ENCODE measurements around the gene COL11A2. TPM values are rescaled to one million over a fixed set of nuclear protein-coding genes. Genes with fewer than 3 reads are reported as not detected.

The COL11A2 gene
- total RNA-seq, 1 experiment from 2014 or later: 0.58 TPM

GRCh38 chr6:33177552-33178446, 14.5 kb downstream of the COL11A2 start:
- Histone ChIP-seq H3F3A (ENCODE audit: low read length, unreplicated experiment) (no peaks in the 10 kb centered on the region), H3K4me3 (ENCODE audit: low read length) (no peak overlapping the region), H3K9ac (ENCODE audit: low read length) (no peak overlapping the region), H3K9me3 (ENCODE audit: low read length) (no peaks in the 10 kb centered on the region), H3K4me1 (ENCODE audit: insufficient read depth, low read length) (no peaks in the 10 kb centered on the region), H2AFZ (ENCODE audit: low read length) (no peak overlapping the region), H3K27ac (ENCODE audit: low read length) (no peak overlapping the region), H4K20me1 (ENCODE audit: low read length) (no peaks in the 10 kb centered on the region), H3K36me3 (ENCODE audit: low read depth, low read length) (no peaks in the 10 kb centered on the region), H3K4me2 (ENCODE audit: low read length) (no peak overlapping the region), H3K9me2 (replicated peaks; ENCODE audit: low read length) (no peaks in the 10 kb centered on the region), H3K79me2 (ENCODE audit: low read length) (no peaks in the 10 kb centered on the region), H3K27me3 (ENCODE audit: low read length) (no peaks in the 10 kb centered on the region)
- ATAC-seq: no peak
- BruUV-seq (replicated peaks): no TSS peak
- TF ChIP-seq EZH2phosphoT487 (IDR thresholded peaks at IDR 0.05; ENCODE audit: borderline replicate concordance, low read length) (no peak), EZH2 (IDR thresholded peaks at IDR 0.05; ENCODE audit: low read length, unreplicated experiment) (no peak)
- TF ChIP-seq, protein P1, sequence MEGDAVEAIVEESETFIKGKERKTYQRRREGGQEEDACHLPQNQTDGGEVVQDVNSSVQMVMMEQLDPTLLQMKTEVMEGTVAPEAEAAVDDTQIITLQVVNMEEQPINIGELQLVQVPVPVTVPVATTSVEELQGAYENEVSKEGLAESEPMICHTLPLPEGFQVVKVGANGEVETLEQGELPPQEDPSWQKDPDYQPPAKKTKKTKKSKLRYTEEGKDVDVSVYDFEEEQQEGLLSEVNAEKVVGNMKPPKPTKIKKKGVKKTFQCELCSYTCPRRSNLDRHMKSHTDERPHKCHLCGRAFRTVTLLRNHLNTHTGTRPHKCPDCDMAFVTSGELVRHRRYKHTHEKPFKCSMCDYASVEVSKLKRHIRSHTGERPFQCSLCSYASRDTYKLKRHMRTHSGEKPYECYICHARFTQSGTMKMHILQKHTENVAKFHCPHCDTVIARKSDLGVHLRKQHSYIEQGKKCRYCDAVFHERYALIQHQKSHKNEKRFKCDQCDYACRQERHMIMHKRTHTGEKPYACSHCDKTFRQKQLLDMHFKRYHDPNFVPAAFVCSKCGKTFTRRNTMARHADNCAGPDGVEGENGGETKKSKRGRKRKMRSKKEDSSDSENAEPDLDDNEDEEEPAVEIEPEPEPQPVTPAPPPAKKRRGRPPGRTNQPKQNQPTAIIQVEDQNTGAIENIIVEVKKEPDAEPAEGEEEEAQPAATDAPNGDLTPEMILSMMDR (conservative IDR thresholded peaks at IDR 0.05; ENCODE audit: low read depth, low read length): no peak
- intact Hi-C loops (cut with micrococcal nuclease): no loop called here
- ChIA-PET CTCF (no interaction called here), POLR2A (ENCODE audit: unreplicated experiment) (no interaction called here)
- DNase-seq: no peak

DNA sequence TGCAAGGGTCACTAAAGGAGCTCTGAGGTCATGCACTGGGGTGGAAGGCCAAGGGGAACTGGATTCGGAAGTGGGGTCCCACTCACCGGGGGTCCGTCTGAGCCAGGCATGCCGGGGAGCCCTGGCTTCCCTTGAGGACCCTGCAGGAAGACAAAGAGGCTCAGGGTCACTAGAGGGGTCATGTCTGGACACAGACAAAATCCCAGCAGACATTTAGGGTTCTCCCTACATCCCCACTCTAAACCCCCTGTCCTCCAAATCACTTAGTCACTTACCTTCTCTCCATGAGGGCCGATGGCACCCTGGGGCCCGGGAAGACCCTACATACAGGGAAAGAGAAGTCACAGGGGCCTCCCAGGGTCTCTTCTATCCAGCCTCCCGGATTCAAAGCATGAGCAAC, 15.4 kb downstream of the COL11A2 start:
- Histone ChIP-seq H3K9me3 (ENCODE audit: low read length) (no peaks in the 10 kb centered on the region), H2AFZ (ENCODE audit: low read length) (no peak overlapping the region), H3K27ac (ENCODE audit: low read length) (no peak overlapping the region), H3K27me3 (ENCODE audit: low read length) (no peaks in the 10 kb centered on the region), H3K9me2 (replicated peaks; ENCODE audit: low read length) (no peaks in the 10 kb centered on the region), H3K4me2 (ENCODE audit: low read length) (no peak overlapping the region), H3K9ac (ENCODE audit: low read length) (no peak overlapping the region), H4K20me1 (ENCODE audit: low read length) (no peaks in the 10 kb centered on the region), H3F3A (ENCODE audit: low read length, unreplicated experiment) (no peaks in the 10 kb centered on the region), H3K79me2 (ENCODE audit: low read length) (no peaks in the 10 kb centered on the region), H3K4me1 (ENCODE audit: insufficient read depth, low read length) (no peaks in the 10 kb centered on the region), H3K36me3 (ENCODE audit: low read depth, low read length) (no peaks in the 10 kb centered on the region), H3K4me3 (ENCODE audit: low read length) (no peak overlapping the region)
- BruUV-seq (replicated peaks): no TSS peak
- TF ChIP-seq EZH2 (IDR thresholded peaks at IDR 0.05; ENCODE audit: low read length, unreplicated experiment) (no peak), EZH2phosphoT487 (IDR thresholded peaks at IDR 0.05; ENCODE audit: borderline replicate concordance, low read length) (no peak)
- TF ChIP-seq, protein P1 (conservative IDR thresholded peaks at IDR 0.05; ENCODE audit: low read depth, low read length): no peak
- DNase-seq: no peak
- ChIA-PET CTCF (no interaction called here), POLR2A (ENCODE audit: unreplicated experiment) (no interaction called here)
- ATAC-seq: no peak
- intact Hi-C loops (cut with micrococcal nuclease): no loop called here

- no peaks in the 10 kb centered on the region for H4K20me1 ChIP-seq (ENCODE audit: low read length)
- H3K4me2 ChIP-seq (ENCODE audit: low read length): no peak overlapping the region
- no peaks in the 10 kb centered on the region for H3F3A ChIP-seq (ENCODE audit: low read length, unreplicated experiment)
- H3K27me3 ChIP-seq (ENCODE audit: low read length): no peaks in the 10 kb centered on the region
- BruUV-seq (replicated peaks): no TSS peak
- CTCF ChIA-PET: no interaction called here
- POLR2A ChIA-PET (ENCODE audit: unreplicated experiment): no interaction called here
- no peaks in the 10 kb centered on the region for H3K4me1 ChIP-seq (ENCODE audit: insufficient read depth, low read length)
- TF ChIP-seq, protein P1 (conservative IDR thresholded peaks at IDR 0.05; ENCODE audit: low read depth, low read length): no peak
- TF ChIP-seq EZH2phosphoT487 (IDR thresholded peaks at IDR 0.05; ENCODE audit: borderline replicate concordance, low read length) (no peak), EZH2 (IDR thresholded peaks at IDR 0.05; ENCODE audit: low read length, unreplicated experiment) (no peak)
- no peaks in the 10 kb centered on the region for H3K79me2 ChIP-seq (ENCODE audit: low read length)
- ATAC-seq: peak; percentile 35; the same call in 1 of the 2 replicates
- intact Hi-C loops (cut with micrococcal nuclease): no loop called here
- no peaks in the 10 kb centered on the region for H3K9me2 ChIP-seq (replicated peaks; ENCODE audit: low read length)
- DNase-seq: no peak
- no peak overlapping the region for H2AFZ ChIP-seq (ENCODE audit: low read length)
- H3K9me3 ChIP-seq (ENCODE audit: low read length): no peaks in the 10 kb centered on the region
- H3K36me3 ChIP-seq (ENCODE audit: low read depth, low read length): no peaks in the 10 kb centered on the region
- H3K9ac ChIP-seq (ENCODE audit: low read length): no peak overlapping the region
- no peak overlapping the region for H3K4me3 ChIP-seq (ENCODE audit: low read length)
- H3K27ac ChIP-seq (ENCODE audit: low read length): no peak overlapping the region
Measured at GRCh38 chr6:33175436-33176069, 16.7 kb downstream of the COL11A2 start.

Data from PC-3 (cell line).